Liver (tissue), 9 donors: ENCODE measurements around the gene SH3BP5. TPM values are rescaled to one million over a fixed set of nuclear protein-coding genes. Genes with fewer than 3 reads are reported as not detected.
A peak's percentile ranks its signal among the peaks of the same experiment; 100 is the strongest.

Source experiments
- DNase-seq: peaks from one replicate; pipeline ENCODE4 v3.0.0-alpha.2; 2017; ENCODE audit warnings: low spot score
- H3K27ac ChIP-seq, 2 donors: one replicate each; pipeline ENCODE4 v1.7.0; 2013; ENCODE audit warnings: inconsistent platforms in 2 of 2, low read length in 2 of 2, control low read depth in 1 of 2, low read depth in 1 of 2, mild to moderate bottlenecking in 1 of 2
- H3K27me3 ChIP-seq, 4 donors: one replicate each; pipeline versions ENCODE4 v1.6.1 to v1.7.0; 2013; ENCODE audit warnings: low read length in 3 of 4, inconsistent platforms in 1 of 4, mild to moderate bottlenecking in 1 of 4, moderate library complexity in 1 of 4; ENCODE audit not compliant: control insufficient read depth in 4 of 4, insufficient read depth in 4 of 4
- H3K36me3 ChIP-seq, 4 donors: one replicate each; pipeline versions ENCODE4 v1.6.1 to v1.7.0; 2013; ENCODE audit warnings: low read length in 3 of 4, mild to moderate bottlenecking in 3 of 4, low read depth in 1 of 4, moderate library complexity in 1 of 4; ENCODE audit not compliant: control insufficient read depth in 4 of 4, insufficient read depth in 3 of 4
- H3K4me1 ChIP-seq, 4 donors: one replicate each; pipeline versions ENCODE4 v1.6.1 to v1.7.0; 2013; ENCODE audit warnings: low read length in 3 of 4, mild to moderate bottlenecking in 3 of 4, moderate library complexity in 1 of 4; ENCODE audit not compliant: control insufficient read depth in 4 of 4, insufficient read depth in 4 of 4
- H3K4me3 ChIP-seq, 3 donors: one replicate each; pipeline versions ENCODE4 v1.6.1 to v1.7.0; 2013; ENCODE audit warnings: low read length in 3 of 3, control low read depth in 1 of 3, low read depth in 1 of 3, mild to moderate bottlenecking in 1 of 3
- H3K9ac ChIP-seq, 2 donors: one replicate each; pipeline ENCODE4 v1.7.0; 2013; ENCODE audit warnings: low read length in 2 of 2, mild to moderate bottlenecking in 2 of 2, moderate library complexity in 2 of 2, control low read depth in 1 of 2, low read depth in 1 of 2
- H3K9me3 ChIP-seq, 4 donors: one replicate each; pipeline versions ENCODE4 v1.6.1 to v1.7.0; 2013; ENCODE audit warnings: low read length in 3 of 4; ENCODE audit not compliant: control insufficient read depth in 4 of 4
- ATF3 ChIP-seq: IDR thresholded peaks from 2 replicates; pipeline ENCODE4 v1.6.1; 2016; ENCODE audit warnings: antibody characterized with exemption
- CTCF ChIP-seq: fragments of 150-350 bp; IDR thresholded peaks from 2 replicates; pipeline ENCODE4 v1.5.1; 2017; ENCODE audit warnings: improper control_type of control experiment, low read depth, low read length; ENCODE audit not compliant: missing input control
- EGR1 ChIP-seq, 2 donors: IDR thresholded peaks; 2 replicates each; pipeline ENCODE4 v1.6.1; 2016 to 2018; ENCODE audit warnings: antibody characterized with exemption in 2 of 2, low read depth in 2 of 2
- FOXA1 ChIP-seq: IDR thresholded peaks from 2 replicates; pipeline ENCODE4 v1.6.1; 2016; ENCODE audit warnings: antibody characterized with exemption
- FOXA2 ChIP-seq: IDR thresholded peaks from 2 replicates; pipeline ENCODE4 v1.6.1; 2016; ENCODE audit warnings: antibody characterized with exemption
- GABPA ChIP-seq, 2 donors: IDR thresholded peaks in 1 of 2; conservative IDR thresholded peaks in 1 of 2; 2 replicates each; pipeline ENCODE4 v1.6.1; 2016; ENCODE audit warnings: antibody characterized with exemption in 2 of 2, mild to moderate bottlenecking in 1 of 2, moderate library complexity in 1 of 2
- HNF4A ChIP-seq, 2 donors: conservative IDR thresholded peaks; 2 replicates each; pipeline ENCODE4 v1.6.1; 2016; ENCODE audit warnings: antibody characterized with exemption in 2 of 2, mild to moderate bottlenecking in 2 of 2
- HNF4G ChIP-seq: IDR thresholded peaks from 2 replicates; pipeline ENCODE4 v1.6.1; 2016; ENCODE audit warnings: antibody characterized with exemption
- JUND ChIP-seq, 2 donors: IDR thresholded peaks; 2 replicates each; pipeline ENCODE4 v1.6.1; 2016; ENCODE audit warnings: antibody characterized with exemption in 2 of 2
- MAX ChIP-seq: IDR thresholded peaks from 2 replicates; pipeline ENCODE4 v1.6.1; 2016; ENCODE audit warnings: antibody characterized with exemption
- NR2F2 ChIP-seq: IDR thresholded peaks from 2 replicates; pipeline ENCODE4 v1.6.1; 2016; ENCODE audit warnings: antibody characterized with exemption
- RAD21 ChIP-seq, 2 donors: IDR thresholded peaks; 2 replicates each; pipeline ENCODE4 v1.6.1; 2016; ENCODE audit warnings: antibody characterized with exemption in 2 of 2, mild to moderate bottlenecking in 2 of 2
- RXRA ChIP-seq, 2 donors: IDR thresholded peaks; 2 replicates each; pipeline ENCODE4 v1.6.1; 2017 to 2018; ENCODE audit warnings: antibody characterized with exemption in 2 of 2, mild to moderate bottlenecking in 1 of 2
- SP1 ChIP-seq: IDR thresholded peaks from 2 replicates; pipeline ENCODE4 v1.6.1; 2018; ENCODE audit warnings: antibody characterized with exemption, mild to moderate bottlenecking
- TAF1 ChIP-seq: conservative IDR thresholded peaks from 2 replicates; pipeline ENCODE4 v1.6.1; 2016; ENCODE audit warnings: antibody characterized with exemption, mild to moderate bottlenecking
- YY1 ChIP-seq: IDR thresholded peaks from 2 replicates; pipeline ENCODE4 v1.6.1; 2016; ENCODE audit warnings: antibody characterized with exemption, mild to moderate bottlenecking
- ZBTB33 ChIP-seq: IDR thresholded peaks from 2 replicates; pipeline ENCODE4 v1.6.1; 2016; ENCODE audit warnings: antibody characterized with exemption
- WGBS: extraction: QIAGEN DNeasy Blood & Tissue Kit; methylation state at CpG from one replicate; pipeline ENCODE4 v1.1.7; 2013; 5-methylcytosine and 5-hydroxymethylcytosine counted together
- polyA plus RNA-seq, 2 donors: library from polyadenylated mRNA; stranded (reverse) in 1 of 2; unstranded in 1 of 2; fragments of 200-250 nt in 1 of 2; fragments of >200 nt in 1 of 2; fragmentation: Nextera tagmentation in 1 of 2; extraction: Ambion mirVana in 1 of 2; gene quantifications; one replicate each; pipeline versions ENCODE4 v1.2.1 to v1.2.3, GENCODE V29; 2013 to 2015
- total RNA-seq, 2 donors: library from RNA; depleted of rRNA; stranded (reverse); fragments of >200 nt; gene quantifications; one replicate each; pipeline ENCODE4 v1.2.3, GENCODE V29; 2014
- donor health status: healthy.
- donor health status: healthy.
- donor health status: healthy.
- donor health status: healthy.
- donor health status: healthy.

The SH3BP5 gene
- total and polyA plus RNA-seq, 4 donors = 3.5 to 17.9 (median 11.8) TPM

GRCh38 chr3:15303216-15303615 is 29.2 kb downstream of the SH3BP5 start:
- Histone ChIP-seq H3K4me3 (no peak overlapping the region), H3K4me1 (peaks cover 0 to 6% (median 1%) of the 10 kb centered on the region in 4 donors), H3K9me3 (no peaks in the 10 kb centered on the region), H3K27ac (no peak overlapping the region), H3K36me3 (peaks cover 0 to 10% (median 5%) of the 10 kb centered on the region in 4 donors), H3K27me3 (no peaks in the 10 kb centered on the region), H3K9ac (no peak overlapping the region)
- 91% methylated on average over 8 of the region's 8 CpGs for WGBS
- DNase-seq = no peak
- TF ChIP-seq TAF1 (no peak), CTCF (no peak), EGR1 (IDR thresholded peaks at IDR 0.05; ENCODE audit: low read depth in 2 of 2) (no peak), HNF4G (no peak), JUND (IDR thresholded peaks at IDR 0.05) (no peak), FOXA2 (no peak), NR2F2 (no peak), FOXA1 (no peak)

GRCh38 chr3:15301761-15302160 is 30.6 kb downstream of the SH3BP5 start:
- Histone ChIP-seq H3K9ac (no peak overlapping the region), H3K36me3 (peaks cover 0 to 10% (median 5%) of the 10 kb centered on the region in 4 donors), H3K4me3 (no peak overlapping the region), H3K27me3 (no peaks in the 10 kb centered on the region), H3K9me3 (no peaks in the 10 kb centered on the region), H3K4me1 (peaks cover 0 to 6% (median 1%) of the 10 kb centered on the region in 4 donors), H3K27ac (no peak overlapping the region)
- TF ChIP-seq MAX (no peak), ATF3 (no peak)
- no peak for DNase-seq
- 97% methylated on average over 7 of the region's 7 CpGs for WGBS

- H3K4me3 ChIP-seq = no peak overlapping the region
- WGBS = 64% methylated on average over 8 of the region's 8 CpGs
- peaks cover 0 to 6% (median 1%) of the 10 kb centered on the region in 4 donors for H3K4me1 ChIP-seq
- H3K9me3 ChIP-seq = no peaks in the 10 kb centered on the region
- no peak for DNase-seq
- no peak overlapping the region for H3K27ac ChIP-seq
- H3K9ac ChIP-seq = no peak overlapping the region
- H3K27me3 ChIP-seq = no peaks in the 10 kb centered on the region
- peaks cover 0 to 10% (median 5%) of the 10 kb centered on the region in 4 donors for H3K36me3 ChIP-seq
- TF ChIP-seq CTCF (no peak), FOXA1 (no peak), GABPA (IDR thresholded peaks at IDR 0.05 in 1 of 2, conservative IDR thresholded peaks at IDR 0.05 in 1 of 2) (no peak), SP1 (no peak), HNF4G (no peak), EGR1 (IDR thresholded peaks at IDR 0.05; ENCODE audit: low read depth in 2 of 2) (no peak), ATF3 (no peak), ZBTB33 (no peak), TAF1 (no peak), YY1 (no peak), MAX (peak; percentile 20), NR2F2 (peak; percentile 86), FOXA2 (no peak), HNF4A (conservative IDR thresholded peaks at IDR 0.05) (no peak), RXRA (IDR thresholded peaks at IDR 0.05) (no peak), JUND (IDR thresholded peaks at IDR 0.05) (peak; percentile 19 to 26), RAD21 (IDR thresholded peaks at IDR 0.05) (peak in 1 of 2 donors; percentile 28)
These were observed 31.9 kb downstream of the SH3BP5 start for GRCh38 chr3:15300323-15301078.
